Measurements from ENCODE around the gene CCDC34. TPM values are rescaled to one million over a fixed set of nuclear protein-coding genes. Genes with fewer than 3 reads are reported as not detected.

The CCDC34 gene
- total RNA-seq, 1 experiment from 2014 or later: 18.7 TPM

- Histone ChIP-seq H3K4me1 (ENCODE audit: control insufficient read depth in 1 of 2, insufficient read depth in 2 of 2, low read length in 2 of 2) (peaks cover 5 to 12% of the 10 kb centered on the region in 2 experiments), H3K79me2 (ENCODE audit: insufficient read depth, low read length) (no peaks in the 10 kb centered on the region), H3K9me3 (ENCODE audit: control insufficient read depth in 1 of 2, insufficient read depth in 1 of 2, low read depth in 1 of 2, low read length in 2 of 2) (no peaks in the 10 kb centered on the region), H2AFZ (ENCODE audit: low read depth, low read length, poor library complexity, severe bottlenecking) (no peak overlapping the region), H4K20me1 (ENCODE audit: insufficient read depth) (no peaks in the 10 kb centered on the region), H3K27me3 (ENCODE audit: insufficient read depth, low read length) (no peaks in the 10 kb centered on the region), H3K4me2 (ENCODE audit: low read length) (no peak overlapping the region), H3K36me3 (ENCODE audit: control insufficient read depth in 1 of 2, insufficient read depth in 2 of 2, low read length in 2 of 2) (no peaks in the 10 kb centered on the region), H3K4me3 (replicated peaks in 1 of 2; ENCODE audit: low read depth in 1 of 2, low read length in 2 of 2) (no peak overlapping the region), H3K27ac (ENCODE audit: low read depth, low read length) (no peak overlapping the region), H3K9ac (ENCODE audit: low read length) (no peak overlapping the region), H3K9me2 (ENCODE audit: insufficient read depth) (no peaks in the 10 kb centered on the region)
- ChIA-PET CTCF (interaction anchor here (0.8 kb wide), 1 partner anchor 17 kb away, joined by 3 read pairs; no protein-coding TSS in a partner anchor), POLR2A (no interaction called here), RAD21 (ENCODE audit: low non-redundant PET in 1 of 2, low total read pairs in 2 of 2, uncharacterized antibody in 2 of 2, unreplicated experiment in 2 of 2) (no interaction called here)
- ATAC-seq (no peak), DNase-seq (ENCODE audit: low read depth, low spot score) (no peak)
- intact Hi-C loops (cut with micrococcal nuclease): no loop called here
- no TSS peak for BruUV-seq (replicated peaks)
- TF ChIP-seq ELF1 (IDR thresholded peaks at IDR 0.05; ENCODE audit: borderline replicate concordance, low read depth) (no peak), CTCF (IDR thresholded peaks at IDR 0.05 in 2 of 3, conservative IDR thresholded peaks at IDR 0.05 in 1 of 3; ENCODE audit: borderline replicate concordance in 1 of 3, insufficient read depth in 1 of 3, low read depth in 2 of 3, low read length in 2 of 3) (no peak), JUND (IDR thresholded peaks at IDR 0.05) (no peak), POLR2A (IDR thresholded peaks at IDR 0.05; ENCODE audit: borderline replicate concordance, extremely low read depth, insufficient read depth, insufficient read length) (no peak), POLR2AphosphoS5 (IDR thresholded peaks at IDR 0.05; ENCODE audit: low read depth, low read length) (no peak), RAD21 (IDR thresholded peaks at IDR 0.05; ENCODE audit: low read depth) (no peak), EZH2phosphoT487 (IDR thresholded peaks at IDR 0.05; ENCODE audit: borderline replicate concordance) (no peak)
These were observed 49.7 kb downstream of the CCDC34 start for GRCh38 chr11:27313157-27313821.

- ChIA-PET POLR2A (no interaction called here), CTCF (interaction anchor here (0.9 kb wide), 1 partner anchor 16 kb away, joined by 3 read pairs; no protein-coding TSS in a partner anchor), RAD21 (ENCODE audit: low non-redundant PET in 1 of 2, low total read pairs in 2 of 2, uncharacterized antibody in 2 of 2, unreplicated experiment in 2 of 2) (no interaction called here)
- Histone ChIP-seq H3K9ac (ENCODE audit: low read length) (no peak overlapping the region), H3K4me3 (replicated peaks in 1 of 2; ENCODE audit: low read depth in 1 of 2, low read length in 2 of 2) (no peak overlapping the region), H3K9me3 (ENCODE audit: control insufficient read depth in 1 of 2, insufficient read depth in 1 of 2, low read depth in 1 of 2, low read length in 2 of 2) (no peaks in the 10 kb centered on the region), H2AFZ (ENCODE audit: low read depth, low read length, poor library complexity, severe bottlenecking) (no peak overlapping the region), H3K27me3 (ENCODE audit: insufficient read depth, low read length) (no peaks in the 10 kb centered on the region), H3K79me2 (ENCODE audit: insufficient read depth, low read length) (no peaks in the 10 kb centered on the region), H3K9me2 (ENCODE audit: insufficient read depth) (0 out of 2 replicates have a peak, but pooled peaks cover 3% of the 10 kb centered on the region), H3K36me3 (ENCODE audit: control insufficient read depth in 1 of 2, insufficient read depth in 2 of 2, low read length in 2 of 2) (no peaks in the 10 kb centered on the region), H3K4me2 (ENCODE audit: low read length) (no peak overlapping the region), H3K4me1 (ENCODE audit: control insufficient read depth in 1 of 2, insufficient read depth in 2 of 2, low read length in 2 of 2) (peaks cover 0 to under 1% of the 10 kb centered on the region in 2 experiments; a peak in 1 of 4 replicates), H4K20me1 (ENCODE audit: insufficient read depth) (no peaks in the 10 kb centered on the region), H3K27ac (ENCODE audit: low read depth, low read length) (no peak overlapping the region)
- no peak for DNase-seq (ENCODE audit: low read depth, low spot score)
- intact Hi-C loops (cut with micrococcal nuclease): no loop called here
- ATAC-seq: no peak
- no TSS peak for BruUV-seq (replicated peaks)
- no peak for TF ChIP-seq SRF (IDR thresholded peaks at IDR 0.05; ENCODE audit: low read depth)
- TF ChIP-seq ZBTB33 (IDR thresholded peaks at IDR 0.05; ENCODE audit: extremely low read depth, insufficient replicate concordance, low read length): no peak
- TF ChIP-seq SIN3A (IDR thresholded peaks at IDR 0.05; ENCODE audit: low read depth): no peak
- no peak for TF ChIP-seq CBX3 (IDR thresholded peaks at IDR 0.05; ENCODE audit: low read depth)
- TF ChIP-seq POLR2A (IDR thresholded peaks at IDR 0.05; ENCODE audit: borderline replicate concordance, extremely low read depth, insufficient read depth, insufficient read length): no peak
- TF ChIP-seq FOSL1 (IDR thresholded peaks at IDR 0.05; ENCODE audit: low read depth): no peak
- no peak for TF ChIP-seq CTCF (IDR thresholded peaks at IDR 0.05 in 2 of 3, conservative IDR thresholded peaks at IDR 0.05 in 1 of 3; ENCODE audit: borderline replicate concordance in 1 of 3, insufficient read depth in 1 of 3, low read depth in 2 of 3, low read length in 2 of 3)
- TF ChIP-seq, protein P1, sequence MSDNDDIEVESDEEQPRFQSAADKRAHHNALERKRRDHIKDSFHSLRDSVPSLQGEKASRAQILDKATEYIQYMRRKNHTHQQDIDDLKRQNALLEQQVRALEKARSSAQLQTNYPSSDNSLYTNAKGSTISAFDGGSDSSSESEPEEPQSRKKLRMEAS (IDR thresholded peaks at IDR 0.05): no peak
These were observed 50.9 kb downstream of the CCDC34 start for GRCh38 chr11:27312110-27312509.

Measured in HCT116 (cell line).